ENCODE measurements around the gene ARHGEF7.
A peak's percentile ranks its signal among the peaks of the same experiment; 100 is the strongest.

ARHGEF7 gene

DNA sequence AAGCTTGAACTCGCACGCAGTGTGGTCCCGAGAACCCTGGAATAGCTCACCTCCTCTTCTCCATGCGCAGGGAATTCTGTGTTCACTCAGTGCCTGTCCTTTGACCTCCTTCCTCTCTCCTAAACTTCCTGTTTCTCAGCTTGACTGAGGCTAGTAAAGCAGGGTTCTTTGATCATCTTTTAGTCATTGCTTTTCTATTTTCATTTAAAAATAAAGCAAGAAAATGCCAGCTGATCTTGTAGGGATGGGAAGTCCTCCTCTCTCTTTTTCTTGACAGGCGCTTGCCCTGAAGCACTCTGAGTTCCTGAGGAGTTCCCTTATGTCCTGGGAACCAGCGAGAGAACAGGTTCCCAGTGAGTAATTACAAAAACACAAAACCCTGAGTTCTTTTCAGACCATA lies 62.8 kb downstream of the ARHGEF7 start:
- no peak for TF ChIP-seq CTCF (IDR thresholded peaks at IDR 0.05)
- H3K27ac ChIP-seq, result peak overlapping the region; percentile 94 to 97
- peak overlapping the region; percentile 25 for H3K4me3 ChIP-seq
- no peak for DNase-seq (ENCODE audit: low spot score)

DNA sequence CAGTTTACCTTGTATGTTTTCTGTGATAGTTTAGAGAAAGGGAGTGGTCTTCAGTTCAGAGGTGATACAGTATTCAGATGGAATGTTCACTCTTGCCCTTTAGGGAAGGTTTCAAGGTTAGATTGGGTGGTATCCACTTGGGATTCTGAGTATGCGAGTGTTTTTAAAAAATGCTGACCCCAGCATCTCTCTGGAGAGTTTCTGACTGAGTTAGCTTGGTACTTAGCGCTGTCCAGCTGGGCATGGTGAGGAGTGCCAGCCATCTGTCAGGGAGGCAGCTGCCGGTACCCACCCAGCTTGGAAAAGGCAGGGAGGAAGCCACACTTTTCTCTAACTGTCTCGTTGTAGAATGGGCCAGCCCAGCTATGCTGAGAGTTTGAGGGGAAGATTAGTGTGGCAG lies 63.3 kb downstream of the ARHGEF7 start:
- peak; percentile 80 for DNase-seq (ENCODE audit: low spot score)
- Histone ChIP-seq H3K4me3 (peak overlapping the region; percentile 37), H3K27ac (peak overlapping the region; percentile 94 to 97)
- no peak for TF ChIP-seq CTCF (IDR thresholded peaks at IDR 0.05)

GRCh38 chr13:111179908-111180760 lies 65.0 kb downstream of the ARHGEF7 start:
- TF ChIP-seq CTCF (IDR thresholded peaks at IDR 0.05), result no peak
- DNase-seq (ENCODE audit: low spot score), result no peak
- peak overlapping the region; percentile 94 to 97 for H3K27ac ChIP-seq
- H3K4me3 ChIP-seq, result no peak overlapping the region

DNA sequence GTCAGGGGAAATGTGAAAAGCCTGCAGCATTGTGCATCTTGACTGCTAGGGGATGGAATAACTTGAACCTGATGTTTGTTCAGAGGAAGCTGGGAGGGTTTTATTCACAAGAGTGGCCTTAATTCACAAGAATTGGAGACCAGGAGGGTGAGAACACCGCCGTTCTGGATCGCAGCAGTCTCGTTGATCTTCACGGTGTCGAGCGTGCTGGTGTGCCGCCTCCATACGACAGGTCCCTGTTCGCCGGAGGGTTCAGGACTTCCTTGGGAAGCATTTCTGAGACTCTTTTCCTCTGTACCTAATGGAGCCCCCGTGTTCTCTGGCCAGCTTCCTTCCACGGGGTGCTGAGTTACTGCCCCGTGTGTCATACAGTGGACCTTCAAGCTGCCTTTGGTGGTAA lies 66.9 kb downstream of the ARHGEF7 start:
- H3K4me3 ChIP-seq, result no peak overlapping the region
- H3K27ac ChIP-seq, result peak overlapping the region; percentile 51 to 97
- DNase-seq (ENCODE audit: low spot score), result no peak
- TF ChIP-seq CTCF (IDR thresholded peaks at IDR 0.05), result no peak

GRCh38 chr13:111183087-111183645 lies 68.1 kb downstream of the ARHGEF7 start:
- TF ChIP-seq CTCF (IDR thresholded peaks at IDR 0.05), result no peak
- Histone ChIP-seq H3K27ac (peak overlapping the region; percentile 26 to 91), H3K4me3 (no peak overlapping the region)
- DNase-seq (ENCODE audit: low spot score), result no peak

DNA sequence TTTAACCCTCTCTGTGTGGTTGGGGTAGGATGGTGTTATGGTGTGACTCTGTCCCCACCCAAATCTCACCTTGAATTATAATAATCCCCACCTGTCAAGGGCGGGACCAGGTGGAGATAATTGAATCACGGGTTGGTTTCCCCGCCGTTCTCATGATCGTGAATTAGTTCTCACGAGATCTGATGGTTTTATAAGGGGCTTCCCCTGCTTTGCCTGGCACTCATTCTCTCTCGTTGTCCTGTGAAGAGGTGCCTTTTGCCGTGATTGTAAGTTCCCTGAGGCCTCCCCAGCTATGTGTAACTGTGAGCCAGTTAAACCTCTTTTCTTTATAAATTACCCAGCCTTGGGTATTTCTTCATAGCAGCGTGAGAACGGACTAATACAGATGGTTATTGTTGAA lies 68.8 kb downstream of the ARHGEF7 start:
- TF ChIP-seq CTCF (IDR thresholded peaks at IDR 0.05), result no peak
- peak overlapping the region; percentile 91 to 92 for H3K27ac ChIP-seq
- H3K4me3 ChIP-seq, result no peak overlapping the region
- DNase-seq (ENCODE audit: low spot score), result no peak
